ENCODE results near the gene PSMA3. TPM values are rescaled to one million over a fixed set of nuclear protein-coding genes. Genes with fewer than 3 reads are reported as not detected.

The PSMA3 gene
- total RNA-seq, 4 donors from 2014 or later, result 73.6 to 157 (median 119) TPM

DNA sequence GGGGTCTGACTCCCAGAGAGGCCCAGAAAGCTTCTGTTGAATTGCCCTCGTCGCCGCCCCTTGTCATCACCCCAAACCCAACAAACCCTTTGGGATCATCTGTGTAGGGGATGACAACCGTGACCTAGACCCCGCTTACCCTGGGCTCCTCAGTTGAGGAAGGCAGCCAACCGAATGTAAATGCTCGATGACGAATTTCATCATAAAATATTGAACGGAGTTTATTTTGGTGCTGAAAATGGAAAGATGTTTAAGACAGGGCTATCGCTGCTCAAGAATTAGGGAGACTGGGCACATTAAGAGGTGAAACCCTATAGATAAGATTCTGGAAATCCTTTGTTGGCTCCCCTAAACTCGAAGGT, 44.2 kb upstream of the PSMA3 start:
- intact Hi-C loops (cut with DNase I), result no loop called here
- Histone ChIP-seq H3K9me3 (no peaks in the 10 kb centered on the region), H3K4me1 (peaks cover 6 to 27% (median 10%) of the 10 kb centered on the region in 3 donors), H3K4me3 (peak overlapping the region; percentile 65 to 98 (median 94)), H3K27me3 (no peaks in the 10 kb centered on the region), H3K27ac (peak overlapping the region; percentile 95 to 99 (median 96)), H3K36me3 (peaks cover 0 to 26% (median 0%) of the 10 kb centered on the region in 3 donors)
- TF ChIP-seq, protein P1, sequence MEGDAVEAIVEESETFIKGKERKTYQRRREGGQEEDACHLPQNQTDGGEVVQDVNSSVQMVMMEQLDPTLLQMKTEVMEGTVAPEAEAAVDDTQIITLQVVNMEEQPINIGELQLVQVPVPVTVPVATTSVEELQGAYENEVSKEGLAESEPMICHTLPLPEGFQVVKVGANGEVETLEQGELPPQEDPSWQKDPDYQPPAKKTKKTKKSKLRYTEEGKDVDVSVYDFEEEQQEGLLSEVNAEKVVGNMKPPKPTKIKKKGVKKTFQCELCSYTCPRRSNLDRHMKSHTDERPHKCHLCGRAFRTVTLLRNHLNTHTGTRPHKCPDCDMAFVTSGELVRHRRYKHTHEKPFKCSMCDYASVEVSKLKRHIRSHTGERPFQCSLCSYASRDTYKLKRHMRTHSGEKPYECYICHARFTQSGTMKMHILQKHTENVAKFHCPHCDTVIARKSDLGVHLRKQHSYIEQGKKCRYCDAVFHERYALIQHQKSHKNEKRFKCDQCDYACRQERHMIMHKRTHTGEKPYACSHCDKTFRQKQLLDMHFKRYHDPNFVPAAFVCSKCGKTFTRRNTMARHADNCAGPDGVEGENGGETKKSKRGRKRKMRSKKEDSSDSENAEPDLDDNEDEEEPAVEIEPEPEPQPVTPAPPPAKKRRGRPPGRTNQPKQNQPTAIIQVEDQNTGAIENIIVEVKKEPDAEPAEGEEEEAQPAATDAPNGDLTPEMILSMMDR (IDR thresholded peaks at IDR 0.05), result no peak
- no peak for TF ChIP-seq POLR2A (IDR thresholded peaks at IDR 0.05)
- 1% methylated on average over 8 to 11 of the region's 11 CpGs for WGBS, 2 donors
- no peak for DNase-seq

DNA sequence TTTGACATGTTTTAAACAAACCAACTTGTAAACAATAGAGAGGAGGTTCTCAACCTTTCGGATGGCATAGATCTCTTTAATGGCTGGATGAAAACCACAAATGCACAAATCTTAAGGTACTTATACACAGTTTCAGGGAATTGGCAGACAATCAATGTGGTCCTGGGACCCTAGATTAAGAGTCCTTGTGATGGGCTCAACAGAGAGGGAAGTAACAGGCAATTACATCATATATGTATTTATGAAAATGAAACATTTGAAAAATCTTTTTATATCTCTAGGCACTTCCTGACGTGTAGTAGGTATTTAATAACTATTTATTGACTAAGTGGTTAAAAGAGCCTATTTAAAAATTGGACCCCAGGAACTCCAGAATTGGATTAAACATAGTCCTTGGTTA, 43.8 kb upstream of the PSMA3 start:
- intact Hi-C loops (cut with DNase I), result no loop called here
- WGBS, 2 donors, result 0 to 5% methylated on average over 2 of the region's 2 CpGs
- Histone ChIP-seq H3K27ac (peak overlapping the region; percentile 95 to 99 (median 96)), H3K36me3 (peaks cover 0 to 30% (median 0%) of the 10 kb centered on the region in 3 donors), H3K27me3 (no peaks in the 10 kb centered on the region), H3K9me3 (no peaks in the 10 kb centered on the region), H3K4me1 (peaks cover 6 to 27% (median 10%) of the 10 kb centered on the region in 3 donors), H3K4me3 (peak overlapping the region; percentile 65 to 98 (median 94))
- TF ChIP-seq POLR2A (IDR thresholded peaks at IDR 0.05), result no peak
- TF ChIP-seq, protein P1 (IDR thresholded peaks at IDR 0.05), result no peak
- DNase-seq, result no peak

DNA sequence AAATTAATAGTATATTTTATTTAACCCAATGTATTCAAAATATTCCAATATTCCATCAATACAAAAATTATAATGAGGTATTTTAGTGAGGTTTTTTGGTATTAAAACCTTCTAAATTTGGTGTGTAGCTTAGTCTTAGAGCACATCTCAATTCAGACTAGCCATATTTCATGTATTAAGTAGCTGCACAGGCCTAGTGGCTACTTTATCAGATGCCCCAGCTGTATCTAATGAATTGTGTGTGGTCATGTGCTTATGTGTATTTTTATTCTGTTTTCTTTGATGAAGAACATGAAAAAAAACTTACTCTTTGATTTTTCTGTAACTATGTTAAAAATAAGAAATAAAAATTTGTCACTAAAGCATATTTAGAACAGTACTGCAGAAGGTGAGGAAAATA, 31.5 kb upstream of the PSMA3 start:
- Histone ChIP-seq H3K27ac (no peak overlapping the region), H3K36me3 (peaks cover 0 to 100% (median 14%) of the 10 kb centered on the region in 3 donors), H3K9me3 (no peaks in the 10 kb centered on the region), H3K27me3 (no peaks in the 10 kb centered on the region), H3K4me1 (no peaks in the 10 kb centered on the region), H3K4me3 (no peak overlapping the region)
- TF ChIP-seq, protein P1 (IDR thresholded peaks at IDR 0.05), result no peak
- no peak for TF ChIP-seq POLR2A (IDR thresholded peaks at IDR 0.05)
- intact Hi-C loops (cut with DNase I), result no loop called here
- DNase-seq, result no peak

DNA sequence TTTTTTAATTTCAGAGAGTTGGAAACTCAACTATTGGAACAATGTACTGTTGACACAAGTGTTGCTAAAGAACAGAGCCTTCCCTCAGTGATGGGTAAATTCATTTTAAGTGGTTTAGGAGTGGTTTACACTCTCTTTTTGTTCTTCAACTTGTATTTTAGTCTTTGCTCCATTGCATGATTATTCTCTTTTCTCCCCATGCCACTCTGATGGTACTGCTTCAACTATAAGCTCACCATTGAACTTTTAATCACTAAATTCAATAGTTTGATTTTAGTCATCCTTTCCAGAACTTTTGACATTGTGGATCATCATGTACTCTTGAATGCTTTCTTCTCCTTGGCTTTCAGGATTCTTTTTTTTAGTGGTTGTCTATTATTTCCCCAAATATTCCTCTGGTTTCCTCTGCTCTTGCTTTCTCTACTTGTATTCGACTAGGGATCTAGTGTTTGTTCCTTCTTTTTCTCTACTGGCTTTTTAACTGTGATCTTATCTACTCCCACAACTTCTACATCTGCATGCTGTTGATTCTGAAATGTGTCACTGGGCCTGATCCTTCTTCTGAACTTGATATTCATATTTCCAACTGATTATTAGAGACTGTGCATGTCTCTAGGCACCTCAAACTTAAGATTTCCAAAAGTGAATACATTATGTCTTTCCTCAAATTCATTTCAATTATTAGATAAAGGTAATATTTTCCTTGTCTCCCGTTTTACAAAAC, 29.3 kb upstream of the PSMA3 start:
- Histone ChIP-seq H3K4me1 (no peaks in the 10 kb centered on the region), H3K9me3 (no peaks in the 10 kb centered on the region), H3K36me3 (peaks cover 0 to 95% (median 5%) of the 10 kb centered on the region in 3 donors), H3K27ac (no peak overlapping the region), H3K4me3 (no peak overlapping the region), H3K27me3 (no peaks in the 10 kb centered on the region)
- intact Hi-C loops (cut with DNase I), result no loop called here
- 77 to 91% methylated on average over 2 of the region's 2 CpGs for WGBS, 2 donors
- no peak for DNase-seq
- TF ChIP-seq, protein P1 (IDR thresholded peaks at IDR 0.05), result no peak
- TF ChIP-seq POLR2A (IDR thresholded peaks at IDR 0.05), result no peak

DNA sequence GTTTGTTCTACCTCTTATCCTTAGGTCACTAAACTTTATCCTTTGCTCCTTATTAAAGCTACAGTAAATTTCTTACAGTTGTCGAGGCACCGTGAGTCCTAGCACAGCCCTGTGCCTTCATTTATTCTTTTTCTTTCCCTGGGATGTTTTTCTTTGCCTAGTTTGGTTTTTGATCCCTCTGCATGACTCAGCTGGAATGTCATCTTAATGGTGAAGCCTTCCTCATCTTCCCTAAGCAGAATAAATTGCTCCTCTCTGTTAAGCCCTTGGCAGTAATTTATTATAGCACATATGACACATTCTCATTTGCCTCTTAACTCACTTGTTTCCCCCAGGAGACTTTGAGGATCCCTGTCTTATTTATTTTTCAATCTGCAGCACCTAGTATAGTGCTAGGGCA, 28.1 kb upstream of the PSMA3 start:
- no peaks in the 10 kb centered on the region for H3K27me3 ChIP-seq
- H3K4me1 ChIP-seq, result no peaks in the 10 kb centered on the region
- DNase-seq, result no peak
- H3K4me3 ChIP-seq, result no peak overlapping the region
- no peaks in the 10 kb centered on the region for H3K9me3 ChIP-seq
- 82 to 93% methylated on average over 2 of the region's 2 CpGs for WGBS, 2 donors
- H3K36me3 ChIP-seq, result peaks cover 0 to 95% (median 0%) of the 10 kb centered on the region in 3 donors
- no peak overlapping the region for H3K27ac ChIP-seq
- intact Hi-C loops (cut with DNase I), result no loop called here
- TF ChIP-seq, protein P1 (IDR thresholded peaks at IDR 0.05), result no peak
- TF ChIP-seq POLR2A (IDR thresholded peaks at IDR 0.05), result no peak
